AG09319 (cell line): ENCODE results near the gene VPS36.
"Not testable (repeated sequence)": the region's sequence is repeated elsewhere in the genome, so short reads cannot be mapped to it uniquely, and the experiment has no call there.

Experiments used
- DNase-seq: peaks from one replicate; pipeline ENCODE4 v3.0.0-alpha.2; 2010; ENCODE audit warnings: low read depth; ENCODE audit errors: extremely low read depth
- CTCF ChIP-seq: IDR thresholded peaks from 2 replicates; pipeline ENCODE4 v1.5.1; 2011; ENCODE audit warnings: low read depth, mild to moderate bottlenecking, inconsistent platforms, low read length, moderate library complexity

Gene VPS36

DNA sequence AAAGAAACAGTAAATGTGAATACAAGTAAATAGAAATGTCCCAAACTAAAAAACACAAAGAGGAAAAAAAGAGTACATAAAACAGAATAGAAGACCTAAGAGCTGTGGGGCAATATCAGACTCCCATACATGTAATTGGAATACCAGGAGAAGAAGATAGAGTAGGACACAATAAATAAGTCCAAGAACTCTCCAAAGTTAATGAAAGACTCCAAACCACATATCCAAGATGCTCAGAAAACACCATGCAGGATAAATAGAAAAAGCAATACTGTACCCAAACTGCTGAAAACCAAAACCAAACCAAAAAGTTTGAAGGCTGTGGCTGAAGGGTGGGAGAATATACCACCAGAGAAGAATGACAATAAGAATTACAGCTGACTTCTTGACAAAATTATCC is 62.7 kb downstream of the VPS36 start:
- TF ChIP-seq CTCF, result no peak
- DNase-seq, result no peak

GRCh38 chr13:52385870-52386269 is 64.6 kb downstream of the VPS36 start:
- no peak for TF ChIP-seq CTCF
- DNase-seq, result no peak

GRCh38 chr13:52383366-52383765 is 67.1 kb downstream of the VPS36 start:
- TF ChIP-seq CTCF, result no peak
- no peak for DNase-seq

- no peak for TF ChIP-seq CTCF
- no peak for DNase-seq
Measured at GRCh38 chr13:52378312-52378711, 72.1 kb downstream of the VPS36 start.

DNA sequence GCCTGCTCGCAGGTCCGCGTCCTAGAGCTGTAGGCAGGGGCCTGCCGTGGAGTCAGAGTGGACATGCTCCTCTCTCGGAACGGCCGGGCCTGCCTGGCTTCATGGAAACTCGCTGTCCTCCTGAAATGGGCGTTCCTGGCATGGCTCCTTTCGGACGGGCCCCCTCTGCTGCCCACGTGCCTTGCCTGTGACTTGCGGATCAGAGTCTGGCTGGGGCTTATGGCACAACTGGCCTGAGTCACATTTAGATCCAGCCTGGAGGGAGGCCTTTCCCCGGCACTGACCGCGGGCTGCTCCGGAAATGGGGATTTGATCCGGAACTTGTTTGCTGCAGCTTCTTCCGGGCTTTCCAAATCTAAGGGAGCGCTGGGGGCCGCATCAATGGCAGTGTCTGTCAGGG is 72.5 kb downstream of the VPS36 start:
- DNase-seq, result no peak
- no peak for TF ChIP-seq CTCF

DNA sequence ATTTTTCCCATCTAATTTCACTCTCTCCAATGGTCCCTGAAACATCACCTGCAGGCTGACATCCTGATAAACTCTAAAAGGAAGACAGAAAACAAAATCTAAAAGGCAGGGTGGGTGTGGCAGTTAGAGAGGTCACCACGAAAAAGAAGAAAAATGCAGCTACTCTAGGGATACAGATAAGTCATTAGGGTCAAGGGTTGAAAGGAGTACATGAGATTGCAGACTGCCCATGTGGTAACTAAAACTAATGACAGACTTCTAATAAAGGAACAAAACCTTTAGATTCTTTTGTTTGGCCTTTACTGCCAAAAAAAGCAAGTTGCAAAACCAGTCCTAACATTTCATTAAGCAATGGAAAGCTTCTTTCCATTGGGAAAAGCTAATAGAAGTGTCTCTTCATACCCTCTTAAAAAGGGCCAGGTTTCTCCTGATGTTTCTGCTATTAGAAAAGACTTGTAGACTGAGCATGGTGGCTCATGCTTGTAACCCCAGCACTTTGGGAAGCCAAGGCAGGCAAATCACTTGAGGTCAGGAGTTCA is 75.5 kb downstream of the VPS36 start:
- TF ChIP-seq CTCF, result no peak
- DNase-seq, result no peak

- no peak for TF ChIP-seq CTCF
Measured at GRCh38 chr13:52374389-52374788, 76.0 kb downstream of the VPS36 start.

GRCh38 chr13:52373277-52373676 is 77.2 kb downstream of the VPS36 start:
- DNase-seq, result not testable (repeated sequence)

More at GRCh38 chr13:52374389-52374788, 76.0 kb downstream of the VPS36 start:
- DNase-seq, result no peak
